NCI-H2171 (cell line): Measurements from ENCODE around the gene PCK2.

Experiments
- DNase-seq: peaks from one replicate; lab custom pipeline; 2025; lab: John Stamatoyannopoulos, UW

PCK2 gene

GRCh38 chr14:24060984-24061913, 32.9 kb upstream of the PCK2 start:
- no peak for DNase-seq

GRCh38 chr14:24062216-24062980, 31.7 kb upstream of the PCK2 start:
- no peak for DNase-seq

- no peak for DNase-seq
Observed at GRCh38 chr14:24063263-24063836, 30.8 kb upstream of the PCK2 start.

GRCh38 chr14:24064091-24064795, 29.9 kb upstream of the PCK2 start:
- no peak for DNase-seq

- DNase-seq, result no peak
Observed at GRCh38 chr14:24064856-24065255, 29.3 kb upstream of the PCK2 start.

GRCh38 chr14:24065408-24065807, 28.7 kb upstream of the PCK2 start:
- no peak for DNase-seq

GRCh38 chr14:24066496-24067132, 27.5 kb upstream of the PCK2 start:
- no peak for DNase-seq

- no peak for DNase-seq
Observed at GRCh38 chr14:24067133-24068082, 26.7 kb upstream of the PCK2 start.

GRCh38 chr14:24068711-24069410, 25.2 kb upstream of the PCK2 start:
- no peak for DNase-seq

- no peak for DNase-seq
Observed at GRCh38 chr14:24069411-24069735, 24.7 kb upstream of the PCK2 start.

GRCh38 chr14:24070285-24071143, 23.6 kb upstream of the PCK2 start:
- DNase-seq, result no peak

GRCh38 chr14:24071144-24071697, 22.9 kb upstream of the PCK2 start, which contains the start of gene CPNE6:
Gene CPNE6 (plus strand): TSS chr14:24071562. CDS start chr14:24072937, 1,375 bp downstream.
- DNase-seq, result no peak

GRCh38 chr14:24071836-24072430, 22.2 kb upstream of the PCK2 start:
- no peak for DNase-seq

- DNase-seq, result no peak
Observed at GRCh38 chr14:24072436-24072835, 21.7 kb upstream of the PCK2 start.

GRCh38 chr14:24072881-24073877, 20.9 kb upstream of the PCK2 start:
- DNase-seq, result no peak

GRCh38 chr14:24074625-24075484, 19.3 kb upstream of the PCK2 start:
- no peak for DNase-seq
